Keratinocyte (primary cell): ENCODE measurements around the gene CDK10. TPM values are rescaled to one million over a fixed set of nuclear protein-coding genes. Genes with fewer than 3 reads are reported as not detected.

Source experiments
- DNase-seq: peaks from one replicate; pipeline ENCODE4 v3.0.0-alpha.2; 2011; ENCODE audit warnings: low read depth, missing footprints, low spot score
- FAIRE-seq: peaks from 2 replicates; lab custom pipeline; 2011; peaks lifted over from hg19 to GRCh38; lab: Jason Lieb, UNC
- H2AFZ ChIP-seq: 2 replicates; pipeline ENCODE4 v1.6.0; 2012; ENCODE audit warnings: low read length, control low read depth, inconsistent platforms; ENCODE audit not compliant: control insufficient read depth
- H3K27ac ChIP-seq: 2 replicates; pipeline ENCODE4 v1.5.1; 2011; ENCODE audit warnings: low read length; ENCODE audit not compliant: control insufficient read depth, insufficient read depth
- H3K27me3 ChIP-seq: 3 replicates; pipeline ENCODE4 v1.6.0; 2011; ENCODE audit warnings: low read length; ENCODE audit not compliant: control insufficient read depth, insufficient read depth; ENCODE audit errors: extremely low read depth
- H3K36me3 ChIP-seq, 2 experiments: 2 replicates in 1 of 2; 3 replicates in 1 of 2; pipeline ENCODE4 v1.5.1; 2011; ENCODE audit warnings: low read length in 2 of 2, mild to moderate bottlenecking in 1 of 2; ENCODE audit not compliant: control insufficient read depth in 2 of 2, insufficient read depth in 2 of 2; ENCODE audit errors: extremely low read depth in 1 of 2
- H3K4me1 ChIP-seq: 3 replicates; pipeline ENCODE4 v1.5.1; 2011; ENCODE audit warnings: low read length; ENCODE audit not compliant: control insufficient read depth, insufficient read depth; ENCODE audit errors: extremely low read depth
- H3K4me2 ChIP-seq: 3 replicates; pipeline ENCODE4 v1.6.0; 2011; ENCODE audit warnings: low read depth, low read length; ENCODE audit not compliant: control insufficient read depth, insufficient read depth; ENCODE audit errors: extremely low read depth
- H3K4me3 ChIP-seq, 3 experiments: fragments of 200-600 bp in 1 of 3; sonication (generic) in 1 of 3; 2 replicates in 2 of 3; 3 replicates in 1 of 3; pipeline ENCODE4 v1.5.1; 2011 to 2016; ENCODE audit warnings: low read length in 3 of 3, mild to moderate bottlenecking in 3 of 3, control low read depth in 2 of 3, inconsistent platforms in 1 of 3, low read depth in 1 of 3, mixed read lengths in 1 of 3, mixed run types in 1 of 3, moderate library complexity in 1 of 3; ENCODE audit not compliant: control insufficient read depth in 2 of 3, insufficient read depth in 2 of 3; ENCODE audit errors: extremely low read depth in 1 of 3
- H3K79me2 ChIP-seq: 2 replicates; pipeline ENCODE4 v1.6.0; 2012; ENCODE audit warnings: low read length; ENCODE audit not compliant: control insufficient read depth, insufficient read depth
- H3K9ac ChIP-seq: 3 replicates; pipeline ENCODE4 v1.6.0; 2011; ENCODE audit warnings: low read length; ENCODE audit not compliant: control insufficient read depth, insufficient read depth; ENCODE audit errors: extremely low read depth
- H3K9me1 ChIP-seq: 3 replicates; pipeline ENCODE4 v1.6.0; 2011; ENCODE audit warnings: low read length; ENCODE audit not compliant: control insufficient read depth, insufficient read depth; ENCODE audit errors: extremely low read depth
- H3K9me3 ChIP-seq: 2 replicates; pipeline ENCODE4 v1.5.1; 2012; ENCODE audit warnings: low read depth, low read length; ENCODE audit not compliant: control insufficient read depth
- H4K20me1 ChIP-seq: 3 replicates; pipeline ENCODE4 v1.6.0; 2011; ENCODE audit warnings: low read length; ENCODE audit not compliant: control insufficient read depth, insufficient read depth; ENCODE audit errors: extremely low read depth
- EZH2 ChIP-seq: IDR thresholded peaks from one replicate; pipeline ENCODE4 v1.6.1; 2012; ENCODE audit warnings: inconsistent platforms, mild to moderate bottlenecking, low read length, moderate library complexity
- dilution Hi-C: fragments of 300-500 bp; cut with MboI; formaldehyde crosslinking; loops from one replicate; pipeline ENCODE4 v1.7.0; 2020; ENCODE audit warnings: low sequenced_read_pairs; ENCODE audit not compliant: extremely low pct_ligation_motif_present
- polyA plus RNA-seq, 5 experiments: library from polyadenylated mRNA; depleted of rRNA in 3 of 5; stranded (reverse) in 3 of 5; stranded (forward) in 1 of 5; unstranded in 1 of 5; fragments of >200 nt; gene quantifications; 1 replicate in 1 of 5; 2 replicates in 3 of 5; 3 replicates in 1 of 5; pipeline versions ENCODE4 v1.2.1 to v1.2.3, GENCODE V29; 2011 to 2012; ENCODE audit warnings: missing spikeins in 2 of 5, low read depth in 1 of 5, low replicate concordance in 1 of 5
- TF ChIP-seq, protein P1 (sequence below), 3 experiments: IDR thresholded peaks in 1 of 3; conservative IDR thresholded peaks in 1 of 3; optimal IDR thresholded peaks in 1 of 3; 2 replicates in 2 of 3; 3 replicates in 1 of 3; pipeline versions ENCODE3 to v1.5.1; 2011; ENCODE audit warnings: low read length in 3 of 3, mild to moderate bottlenecking in 3 of 3, moderate library complexity in 2 of 3, control low read depth in 1 of 3, inconsistent platforms in 1 of 3; ENCODE audit not compliant: insufficient read depth in 2 of 3; ENCODE audit errors: extremely low read depth in 1 of 3

The CDK10 gene
- polyA plus RNA-seq, 1 donor (not counting 4 experiments of a cell fraction or from before 2014, with no cell fraction given), result 30.6 TPM

DNA sequence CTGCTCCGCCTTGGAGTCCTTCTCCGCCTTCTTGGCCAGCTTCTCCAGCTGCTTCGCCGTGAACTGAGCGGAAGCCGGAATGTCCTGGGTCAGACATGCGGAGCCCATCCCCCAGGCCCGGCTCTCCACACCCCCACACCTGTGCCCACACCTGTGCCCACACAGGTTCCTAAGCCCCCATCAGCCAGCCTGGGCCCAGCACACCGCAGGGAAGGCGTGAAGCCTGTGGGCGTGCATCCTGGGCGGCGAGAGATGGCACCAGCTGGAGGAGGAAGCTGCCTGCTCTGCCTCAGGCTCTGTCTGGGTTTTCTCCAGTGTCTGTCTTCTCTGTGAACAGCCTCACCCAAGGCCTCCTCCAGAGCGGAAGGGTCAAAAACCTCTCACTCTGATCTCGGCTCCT, 34.9 kb upstream of the CDK10 start:
- no peak overlapping the region for H3K4me3 ChIP-seq
- no peak for DNase-seq
- H3K79me2 ChIP-seq, result peaks cover 42% of the 10 kb centered on the region
- TF ChIP-seq EZH2, result no peak
- TF ChIP-seq, protein P1, sequence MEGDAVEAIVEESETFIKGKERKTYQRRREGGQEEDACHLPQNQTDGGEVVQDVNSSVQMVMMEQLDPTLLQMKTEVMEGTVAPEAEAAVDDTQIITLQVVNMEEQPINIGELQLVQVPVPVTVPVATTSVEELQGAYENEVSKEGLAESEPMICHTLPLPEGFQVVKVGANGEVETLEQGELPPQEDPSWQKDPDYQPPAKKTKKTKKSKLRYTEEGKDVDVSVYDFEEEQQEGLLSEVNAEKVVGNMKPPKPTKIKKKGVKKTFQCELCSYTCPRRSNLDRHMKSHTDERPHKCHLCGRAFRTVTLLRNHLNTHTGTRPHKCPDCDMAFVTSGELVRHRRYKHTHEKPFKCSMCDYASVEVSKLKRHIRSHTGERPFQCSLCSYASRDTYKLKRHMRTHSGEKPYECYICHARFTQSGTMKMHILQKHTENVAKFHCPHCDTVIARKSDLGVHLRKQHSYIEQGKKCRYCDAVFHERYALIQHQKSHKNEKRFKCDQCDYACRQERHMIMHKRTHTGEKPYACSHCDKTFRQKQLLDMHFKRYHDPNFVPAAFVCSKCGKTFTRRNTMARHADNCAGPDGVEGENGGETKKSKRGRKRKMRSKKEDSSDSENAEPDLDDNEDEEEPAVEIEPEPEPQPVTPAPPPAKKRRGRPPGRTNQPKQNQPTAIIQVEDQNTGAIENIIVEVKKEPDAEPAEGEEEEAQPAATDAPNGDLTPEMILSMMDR (optimal IDR thresholded peaks at IDR 0.05 in 1 of 3, IDR thresholded peaks at IDR 0.05 in 1 of 3, conservative IDR thresholded peaks at IDR 0.05 in 1 of 3; ENCODE audit: extremely low read depth in 1 of 3, insufficient read depth in 2 of 3, low read length in 3 of 3), result no peak
- H3K4me2 ChIP-seq, result no peak overlapping the region
- H4K20me1 ChIP-seq, result peaks cover 3% of the 10 kb centered on the region
- H3K4me1 ChIP-seq, result peaks cover 10% of the 10 kb centered on the region
- FAIRE-seq, result no peak
- no peaks in the 10 kb centered on the region for H3K9me3 ChIP-seq
- H3K27me3 ChIP-seq, result no peaks in the 10 kb centered on the region
- H3K36me3 ChIP-seq, result peaks cover 15 to 18% of the 10 kb centered on the region in 2 experiments
- dilution Hi-C loops, result no loop called here
- no peak overlapping the region for H3K9ac ChIP-seq
- H2AFZ ChIP-seq, result no peak overlapping the region
- H3K9me1 ChIP-seq, result peaks cover 3% of the 10 kb centered on the region
- no peak overlapping the region for H3K27ac ChIP-seq

DNA sequence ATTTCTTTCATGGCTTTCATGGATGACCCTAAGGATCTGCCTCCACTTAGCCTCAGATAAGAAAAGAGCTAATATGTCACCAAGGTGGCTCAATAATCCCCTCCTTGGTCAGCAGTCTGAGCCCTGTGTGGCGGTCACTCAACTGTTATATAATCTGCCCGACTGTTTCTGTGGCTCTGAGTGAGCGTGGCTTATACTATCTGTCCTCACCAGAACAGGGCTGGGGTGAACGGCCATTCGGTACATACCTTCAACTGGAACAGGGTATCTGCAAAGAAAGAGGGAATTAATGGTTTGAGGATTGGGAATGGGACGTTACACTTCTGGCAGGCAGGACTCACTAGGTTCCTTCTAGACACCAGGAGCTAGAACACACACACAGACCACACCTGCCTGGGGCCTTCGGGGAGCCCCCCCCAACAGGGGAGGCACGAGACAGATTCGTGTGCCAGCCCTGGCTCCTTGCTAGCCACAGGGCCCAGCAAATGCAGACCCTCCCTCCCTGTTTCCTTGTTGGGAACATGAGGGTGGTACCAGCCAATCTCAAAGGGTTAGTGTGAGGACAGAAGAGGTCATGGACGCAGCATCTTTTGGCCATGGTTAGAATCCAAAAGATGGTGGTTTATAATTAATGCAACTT, 32.7 kb upstream of the CDK10 start:
- Histone ChIP-seq H3K9me1 (no peaks in the 10 kb centered on the region), H3K36me3 (peaks cover 12 to 14% of the 10 kb centered on the region in 2 experiments), H3K27me3 (no peaks in the 10 kb centered on the region), H3K4me1 (peaks cover 10% of the 10 kb centered on the region), H4K20me1 (peaks cover 3% of the 10 kb centered on the region), H3K27ac (no peak overlapping the region), H3K4me3 (no peak overlapping the region), H3K9ac (no peak overlapping the region), H3K9me3 (no peaks in the 10 kb centered on the region), H2AFZ (no peak overlapping the region), H3K79me2 (peaks cover 57% of the 10 kb centered on the region), H3K4me2 (no peak overlapping the region)
- FAIRE-seq, result no peak
- dilution Hi-C loops, result no loop called here
- TF ChIP-seq, protein P1 (optimal IDR thresholded peaks at IDR 0.05 in 1 of 3, IDR thresholded peaks at IDR 0.05 in 1 of 3, conservative IDR thresholded peaks at IDR 0.05 in 1 of 3; ENCODE audit: extremely low read depth in 1 of 3, insufficient read depth in 2 of 3, low read length in 3 of 3), result no peak
- TF ChIP-seq EZH2, result no peak
- DNase-seq, result no peak
